ENCODE results near the gene NFIB. TPM values are rescaled to one million over a fixed set of nuclear protein-coding genes. Genes with fewer than 3 reads are reported as not detected.

Gene NFIB
- polyA plus RNA-seq, 1 donor (not counting 4 experiments of a cell fraction or from before 2014, with no cell fraction given) = 8.9 TPM

GRCh38 chr9:14083366-14083765, 230.6 kb downstream of the NFIB start:
- Histone ChIP-seq H2AFZ (ENCODE audit: control insufficient read depth, low read length) (no peak overlapping the region), H3K9ac (ENCODE audit: control insufficient read depth, extremely low read depth, insufficient read depth, low read length) (no peak overlapping the region), H3K4me3 (ENCODE audit: control insufficient read depth in 2 of 3, extremely low read depth in 1 of 3, insufficient read depth in 2 of 3, low read depth in 1 of 3, low read length in 3 of 3) (no peak overlapping the region), H3K27me3 (ENCODE audit: control insufficient read depth, extremely low read depth, insufficient read depth, low read length) (no peaks in the 10 kb centered on the region), H3K9me1 (ENCODE audit: control insufficient read depth, extremely low read depth, insufficient read depth, low read length) (no peaks in the 10 kb centered on the region), H3K27ac (ENCODE audit: control insufficient read depth, insufficient read depth, low read length) (no peak overlapping the region), H3K4me2 (ENCODE audit: control insufficient read depth, extremely low read depth, insufficient read depth, low read depth, low read length) (no peak overlapping the region), H3K79me2 (ENCODE audit: control insufficient read depth, insufficient read depth, low read length) (no peaks in the 10 kb centered on the region), H3K9me3 (ENCODE audit: control insufficient read depth, low read depth, low read length) (no peaks in the 10 kb centered on the region), H4K20me1 (ENCODE audit: control insufficient read depth, extremely low read depth, insufficient read depth, low read length) (no peaks in the 10 kb centered on the region), H3K4me1 (ENCODE audit: control insufficient read depth, extremely low read depth, insufficient read depth, low read length) (peaks cover 27% of the 10 kb centered on the region), H3K36me3 (ENCODE audit: control insufficient read depth in 2 of 2, extremely low read depth in 1 of 2, insufficient read depth in 2 of 2, low read length in 2 of 2) (peaks cover 0 to 4% of the 10 kb centered on the region in 2 experiments)
- dilution Hi-C loops (cut with MboI; ENCODE audit: extremely low pct_ligation_motif_present, low sequenced_read_pairs) = no loop called here
- FAIRE-seq (no peak), DNase-seq (ENCODE audit: low read depth, low spot score) (no peak)
- TF ChIP-seq EZH2 (IDR thresholded peaks at IDR 0.05; ENCODE audit: low read length) = no peak
- TF ChIP-seq, protein P1, sequence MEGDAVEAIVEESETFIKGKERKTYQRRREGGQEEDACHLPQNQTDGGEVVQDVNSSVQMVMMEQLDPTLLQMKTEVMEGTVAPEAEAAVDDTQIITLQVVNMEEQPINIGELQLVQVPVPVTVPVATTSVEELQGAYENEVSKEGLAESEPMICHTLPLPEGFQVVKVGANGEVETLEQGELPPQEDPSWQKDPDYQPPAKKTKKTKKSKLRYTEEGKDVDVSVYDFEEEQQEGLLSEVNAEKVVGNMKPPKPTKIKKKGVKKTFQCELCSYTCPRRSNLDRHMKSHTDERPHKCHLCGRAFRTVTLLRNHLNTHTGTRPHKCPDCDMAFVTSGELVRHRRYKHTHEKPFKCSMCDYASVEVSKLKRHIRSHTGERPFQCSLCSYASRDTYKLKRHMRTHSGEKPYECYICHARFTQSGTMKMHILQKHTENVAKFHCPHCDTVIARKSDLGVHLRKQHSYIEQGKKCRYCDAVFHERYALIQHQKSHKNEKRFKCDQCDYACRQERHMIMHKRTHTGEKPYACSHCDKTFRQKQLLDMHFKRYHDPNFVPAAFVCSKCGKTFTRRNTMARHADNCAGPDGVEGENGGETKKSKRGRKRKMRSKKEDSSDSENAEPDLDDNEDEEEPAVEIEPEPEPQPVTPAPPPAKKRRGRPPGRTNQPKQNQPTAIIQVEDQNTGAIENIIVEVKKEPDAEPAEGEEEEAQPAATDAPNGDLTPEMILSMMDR (optimal IDR thresholded peaks at IDR 0.05 in 1 of 3, IDR thresholded peaks at IDR 0.05 in 1 of 3, conservative IDR thresholded peaks at IDR 0.05 in 1 of 3; ENCODE audit: extremely low read depth in 1 of 3, insufficient read depth in 2 of 3, low read length in 3 of 3) = no peak

GRCh38 chr9:14082732-14083131, 231.2 kb downstream of the NFIB start:
- Histone ChIP-seq H3K4me3 (ENCODE audit: control insufficient read depth in 2 of 3, extremely low read depth in 1 of 3, insufficient read depth in 2 of 3, low read depth in 1 of 3, low read length in 3 of 3) (no peak overlapping the region), H3K27ac (ENCODE audit: control insufficient read depth, insufficient read depth, low read length) (no peak overlapping the region), H3K4me2 (ENCODE audit: control insufficient read depth, extremely low read depth, insufficient read depth, low read depth, low read length) (no peak overlapping the region), H3K4me1 (ENCODE audit: control insufficient read depth, extremely low read depth, insufficient read depth, low read length) (peaks cover 27% of the 10 kb centered on the region), H3K9me1 (ENCODE audit: control insufficient read depth, extremely low read depth, insufficient read depth, low read length) (no peaks in the 10 kb centered on the region), H3K9me3 (ENCODE audit: control insufficient read depth, low read depth, low read length) (no peaks in the 10 kb centered on the region), H2AFZ (ENCODE audit: control insufficient read depth, low read length) (no peak overlapping the region), H3K79me2 (ENCODE audit: control insufficient read depth, insufficient read depth, low read length) (no peaks in the 10 kb centered on the region), H3K9ac (ENCODE audit: control insufficient read depth, extremely low read depth, insufficient read depth, low read length) (no peak overlapping the region), H4K20me1 (ENCODE audit: control insufficient read depth, extremely low read depth, insufficient read depth, low read length) (no peaks in the 10 kb centered on the region), H3K27me3 (ENCODE audit: control insufficient read depth, extremely low read depth, insufficient read depth, low read length) (no peaks in the 10 kb centered on the region), H3K36me3 (ENCODE audit: control insufficient read depth in 2 of 2, extremely low read depth in 1 of 2, insufficient read depth in 2 of 2, low read length in 2 of 2) (peaks cover 0 to 2% of the 10 kb centered on the region in 2 experiments)
- no peak for DNase-seq (ENCODE audit: low read depth, low spot score)
- dilution Hi-C loops (cut with MboI; ENCODE audit: extremely low pct_ligation_motif_present, low sequenced_read_pairs) = no loop called here
- no peak for FAIRE-seq
- TF ChIP-seq, protein P1 (optimal IDR thresholded peaks at IDR 0.05 in 1 of 3, IDR thresholded peaks at IDR 0.05 in 1 of 3, conservative IDR thresholded peaks at IDR 0.05 in 1 of 3; ENCODE audit: extremely low read depth in 1 of 3, insufficient read depth in 2 of 3, low read length in 3 of 3) = no peak
- no peak for TF ChIP-seq EZH2 (IDR thresholded peaks at IDR 0.05; ENCODE audit: low read length)

Data from keratinocyte (primary cell).